CD4-positive, alpha-beta T cell treated with Interleukin-4 for 4 hours (primary cell): ENCODE data around the gene SMIM35.

Experiments
- DNase-seq: peaks from one replicate; pipeline ENCODE4 v3.0.0-alpha.2; 2020

The SMIM35 gene

DNA sequence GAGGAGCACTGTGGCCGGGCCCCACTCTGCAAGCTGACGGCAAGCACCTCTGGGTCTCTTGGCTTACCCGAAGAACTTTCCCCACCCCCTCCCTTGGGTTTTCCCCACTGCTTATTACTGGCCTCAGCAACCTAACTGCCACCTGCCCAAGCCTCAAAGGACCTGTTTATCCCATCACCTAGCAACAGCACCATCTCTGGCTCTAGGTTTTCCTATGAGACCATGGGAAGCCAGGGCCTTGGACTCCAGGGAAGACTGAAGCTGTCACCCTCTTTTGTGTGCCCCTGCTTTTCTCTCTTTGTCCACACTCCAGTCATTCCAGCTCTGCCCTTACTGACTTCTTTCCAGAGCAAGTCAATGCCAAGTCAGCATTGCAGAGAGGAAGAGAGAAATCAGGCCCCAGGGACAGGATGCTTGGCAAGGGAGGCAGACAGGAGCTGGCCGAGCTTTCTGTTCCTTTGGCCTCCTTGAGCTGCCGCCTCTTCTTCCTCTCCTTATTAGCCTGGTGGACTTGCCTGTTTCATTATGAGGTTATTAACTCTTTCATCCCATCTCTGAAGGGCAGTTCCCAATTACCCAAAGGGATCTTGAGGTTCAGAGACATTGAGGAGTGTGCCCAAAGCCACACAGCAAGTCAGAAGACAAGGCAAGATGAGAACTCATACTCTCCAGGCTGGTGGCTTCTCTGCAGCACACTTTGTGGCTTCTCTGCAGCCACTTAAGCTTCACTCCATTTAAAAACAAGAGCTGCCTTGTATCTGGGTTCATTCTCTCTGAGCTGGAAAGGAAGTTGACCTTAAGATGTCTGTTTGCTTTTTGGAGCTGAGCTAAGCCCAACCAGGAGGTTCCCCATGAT lies at the start of gene SMIM35:
Gene SMIM35 (minus strand): TSS at position 51 of the 856 bp plus-strand sequence. CDS start 206 bp downstream, outside the sequence.
- DNase-seq: no peak

DNA sequence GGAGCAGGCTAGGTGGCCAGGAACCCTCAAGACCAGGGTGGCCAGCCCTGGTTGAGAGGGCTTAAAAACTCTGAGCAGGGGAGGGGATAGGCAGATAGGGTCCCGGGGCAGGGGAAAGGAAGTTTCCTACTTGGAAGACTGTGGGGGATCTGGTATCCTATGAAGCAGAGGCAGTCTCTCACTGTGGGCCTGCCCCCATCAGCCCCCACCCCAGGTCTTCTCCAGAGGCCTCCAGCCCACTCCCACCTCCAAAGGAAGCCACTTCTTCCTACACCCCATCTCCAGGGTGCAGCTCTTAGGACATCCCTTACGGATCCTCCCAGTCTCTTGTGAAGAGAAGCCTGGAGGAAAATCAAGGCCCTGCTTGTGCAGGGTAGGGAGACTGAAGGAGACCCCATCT lies 49.6 kb upstream of the SMIM35 start:
- no peak for DNase-seq

DNA sequence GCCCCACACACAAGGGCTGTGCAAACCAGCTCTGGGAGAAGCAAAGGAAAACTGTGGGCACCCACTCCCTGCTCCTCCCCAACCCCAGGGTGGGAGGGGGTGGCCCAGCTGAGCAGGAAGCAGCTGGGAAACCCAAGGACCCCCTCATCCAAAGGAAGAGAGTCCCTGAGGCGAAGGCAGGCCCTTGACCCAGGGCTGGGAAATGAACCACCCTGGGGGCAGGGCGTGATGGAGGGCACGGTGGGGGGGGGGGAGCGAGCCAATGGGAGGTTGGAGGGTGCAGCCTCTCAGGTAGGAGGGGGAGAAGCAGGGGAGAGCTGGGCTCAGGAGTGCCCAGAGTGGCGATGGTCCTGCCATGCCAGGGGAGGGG lies 49.0 kb upstream of the SMIM35 start:
- DNase-seq: no peak

DNA sequence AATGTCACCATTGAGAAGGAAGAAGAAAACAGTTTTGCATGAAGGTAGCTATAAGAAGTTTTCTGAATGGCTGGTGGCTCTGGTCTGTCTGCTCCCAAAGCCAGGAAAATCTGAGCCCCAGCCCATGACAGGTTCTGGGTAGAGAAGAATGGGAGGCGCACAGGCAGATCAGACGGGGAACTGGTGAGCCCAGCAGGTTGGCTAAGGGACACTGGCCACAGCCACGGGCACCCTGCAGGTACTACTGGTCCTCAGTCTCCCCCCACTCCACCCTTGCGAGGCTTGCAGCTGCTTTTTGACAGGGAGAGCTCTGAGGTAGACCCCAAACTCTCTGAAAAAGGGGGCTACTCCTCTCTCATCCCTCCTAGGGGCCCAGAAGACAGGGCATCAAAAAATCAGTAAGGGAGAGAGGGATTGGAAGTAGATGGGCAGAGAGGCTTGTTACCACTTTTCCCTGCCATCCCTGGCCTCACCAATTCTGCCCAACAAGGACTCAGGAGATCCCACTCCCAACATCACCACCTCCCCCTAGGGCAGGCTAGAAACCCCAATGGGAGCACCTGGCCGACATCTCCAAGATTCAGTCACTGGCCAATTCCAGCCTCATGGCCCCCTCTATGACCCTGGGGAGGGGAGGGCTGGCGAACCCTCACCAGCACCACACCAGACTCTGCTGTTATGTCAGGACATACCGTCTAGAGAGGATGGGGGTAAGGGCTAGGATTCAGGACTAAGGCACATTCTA lies 48.5 kb upstream of the SMIM35 start:
- DNase-seq: no peak

DNA sequence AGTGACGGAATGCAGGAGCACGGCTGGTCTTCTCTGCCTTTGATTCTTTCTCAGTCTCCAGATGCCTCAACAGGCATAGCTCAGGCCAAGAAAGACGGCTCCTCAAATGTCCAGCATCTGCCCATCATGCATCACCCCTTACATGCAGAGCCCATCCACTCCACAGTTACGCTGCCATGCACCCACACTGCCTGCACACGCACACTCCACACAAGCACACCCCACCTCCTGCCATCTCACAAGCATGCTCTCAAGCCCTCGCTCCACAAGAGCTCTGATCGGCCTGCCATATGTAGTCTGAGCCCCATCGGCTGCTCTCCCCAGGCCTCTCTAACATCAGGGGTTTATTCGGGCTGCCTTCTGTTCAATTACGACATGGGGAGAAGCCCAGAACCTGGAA lies 47.1 kb upstream of the SMIM35 start:
- DNase-seq: no peak

DNA sequence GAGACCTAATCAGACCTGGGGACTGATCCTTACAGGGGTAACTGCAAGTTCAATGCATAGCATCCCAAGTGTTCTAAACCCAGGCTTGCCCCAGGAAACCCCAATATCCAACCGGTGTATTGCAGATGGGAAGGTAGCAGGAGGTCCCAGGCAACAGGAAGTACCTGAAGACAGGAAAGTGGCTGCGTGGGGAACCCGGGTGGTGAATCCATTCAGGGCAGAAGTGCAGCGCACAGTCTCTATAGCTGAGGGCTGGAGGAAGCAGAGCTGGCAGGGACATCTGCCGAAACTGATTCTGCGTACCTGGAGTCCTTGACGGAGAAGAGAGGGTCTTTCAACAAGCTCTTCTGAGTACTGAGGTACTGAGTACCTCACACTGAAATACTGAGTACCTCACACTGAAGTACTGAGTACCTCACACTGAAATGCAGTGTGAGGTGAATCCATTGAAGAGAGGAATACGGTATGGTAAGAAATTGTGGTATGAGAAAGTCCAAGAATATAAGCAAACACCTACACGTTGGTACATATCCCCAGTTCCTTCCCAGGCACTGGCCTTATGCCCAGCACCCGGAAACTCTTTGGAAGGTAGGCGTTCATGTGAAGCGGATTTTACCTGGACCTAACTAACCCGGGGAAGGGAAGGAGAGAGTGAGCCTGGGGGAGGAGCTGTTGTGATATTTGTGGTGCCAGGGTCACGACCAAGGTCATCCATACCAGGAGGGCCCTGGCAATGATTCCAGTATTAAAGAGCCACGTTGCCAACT lies 45.8 kb upstream of the SMIM35 start:
- DNase-seq: no peak

DNA sequence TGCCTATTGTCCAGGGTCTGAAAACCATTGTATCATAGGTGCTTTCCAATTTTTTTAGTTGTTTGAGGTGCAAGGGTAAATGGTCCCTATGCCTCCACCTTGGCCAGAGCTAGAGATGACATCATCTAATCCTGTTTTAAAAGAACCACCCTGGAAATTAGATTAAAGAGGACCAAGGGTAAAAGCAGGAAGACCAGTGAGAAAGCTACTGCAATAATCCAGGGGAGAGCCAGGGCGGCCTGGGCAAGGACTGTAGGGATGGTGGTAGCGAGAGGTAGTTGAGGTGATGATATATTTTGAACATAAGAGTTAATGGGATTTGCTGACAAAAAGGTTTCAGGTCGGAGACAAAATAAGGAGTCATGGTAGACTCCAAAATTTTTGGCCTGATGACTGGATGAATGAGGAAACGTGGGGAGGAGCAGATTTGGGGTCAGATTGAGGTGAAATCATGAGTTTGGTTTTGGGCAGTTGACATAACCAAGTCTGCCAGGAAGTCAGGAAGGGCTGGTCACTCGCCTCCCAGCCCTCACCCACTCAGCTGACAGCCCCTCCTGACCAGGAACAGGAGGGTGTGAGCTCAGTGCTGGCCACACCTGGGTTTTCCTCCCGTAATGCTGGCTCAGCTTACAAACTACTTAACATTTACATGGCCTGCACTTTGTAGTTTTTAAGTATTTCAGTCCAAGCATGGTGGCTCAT lies 42.9 kb upstream of the SMIM35 start:
- DNase-seq: no peak

DNA sequence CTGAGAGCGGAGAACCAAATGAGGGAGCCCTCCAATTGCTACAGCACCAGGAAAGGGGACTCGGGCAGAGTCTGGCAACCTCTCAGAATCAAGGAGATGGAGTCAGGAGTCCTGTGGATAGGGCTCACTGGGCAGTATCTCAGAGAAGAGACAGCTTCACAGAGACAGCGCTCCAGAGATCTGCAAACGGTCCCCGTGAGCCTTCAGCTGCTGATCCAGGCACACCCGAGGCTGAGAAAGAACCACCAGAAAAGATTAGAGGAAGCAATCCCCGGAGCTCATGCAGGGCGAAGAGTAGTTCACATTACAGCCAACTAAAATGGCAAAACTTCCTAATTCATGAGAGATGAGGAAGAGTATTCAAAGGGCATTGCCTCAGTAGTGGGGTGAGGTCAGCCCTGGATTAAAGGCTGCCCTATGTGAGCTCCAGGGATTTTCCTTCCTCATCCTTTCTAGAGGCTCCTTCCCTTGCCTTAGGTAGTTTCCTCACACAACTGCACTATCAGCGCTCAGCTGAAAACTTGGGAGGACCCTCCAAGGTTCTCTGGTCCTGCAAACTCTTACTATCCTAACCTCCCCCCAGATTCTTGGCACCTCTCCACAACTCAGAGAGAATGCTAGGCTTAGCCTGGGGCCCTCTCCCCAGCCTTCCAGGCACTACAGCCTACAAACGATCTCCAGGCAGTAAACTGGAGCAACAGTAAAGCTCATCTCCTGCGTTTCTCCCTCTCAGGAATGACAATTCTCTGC lies 42.1 kb upstream of the SMIM35 start:
- DNase-seq: no peak

DNA sequence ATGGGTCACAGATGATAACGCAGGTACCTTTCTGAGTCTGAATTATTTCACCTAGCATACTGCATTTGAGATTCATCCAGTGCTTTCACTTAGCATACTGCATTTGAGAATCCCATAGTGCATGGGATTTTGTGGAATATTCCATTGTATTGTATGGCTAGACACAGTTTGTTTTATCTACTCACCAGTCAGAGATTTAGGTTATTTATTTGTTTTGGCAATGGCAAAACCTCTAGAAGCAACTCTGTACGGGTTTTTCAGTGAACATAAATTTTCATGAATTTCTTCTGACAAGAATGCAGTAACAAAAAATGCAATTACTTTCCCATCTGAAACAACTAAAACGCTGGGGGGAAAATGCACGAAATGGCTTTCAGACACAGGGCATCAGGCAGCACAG lies 41.5 kb upstream of the SMIM35 start:
- DNase-seq: no peak

DNA sequence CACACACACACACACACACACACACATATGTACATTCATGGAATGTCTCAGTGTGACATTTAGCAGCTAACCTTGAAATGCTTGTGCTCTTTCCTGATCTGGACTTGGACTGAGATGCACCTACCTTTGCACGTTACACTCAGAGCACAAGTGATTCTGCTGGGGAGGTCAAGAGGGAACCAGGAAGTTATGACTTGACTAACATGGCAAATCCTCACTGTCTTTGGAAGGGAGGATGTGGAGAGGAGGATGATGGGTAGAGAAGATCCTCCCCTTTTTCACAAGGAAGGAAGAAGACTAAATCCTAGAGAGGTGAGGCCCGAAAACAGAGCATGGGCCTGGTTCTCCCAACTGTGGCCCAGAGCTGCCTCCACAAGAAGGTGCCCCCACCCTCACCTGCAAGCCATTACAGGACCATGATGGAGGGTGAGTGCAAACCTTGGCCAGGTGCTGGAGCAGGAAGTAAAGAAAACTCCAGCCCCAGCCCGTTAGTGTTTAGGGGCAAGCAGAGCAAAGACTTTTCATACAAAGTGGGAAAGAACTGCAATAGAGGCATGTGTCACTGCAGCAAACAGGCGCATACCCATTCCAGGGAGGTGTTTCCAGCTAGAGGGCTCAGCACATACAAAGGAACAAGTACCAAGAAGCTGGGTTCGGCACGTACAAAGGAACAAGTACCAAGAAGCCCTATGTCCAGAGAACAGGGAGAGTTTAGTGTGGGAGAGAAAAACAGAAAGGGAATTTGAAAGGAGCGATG lies 39.5 kb upstream of the SMIM35 start:
- DNase-seq: no peak

DNA sequence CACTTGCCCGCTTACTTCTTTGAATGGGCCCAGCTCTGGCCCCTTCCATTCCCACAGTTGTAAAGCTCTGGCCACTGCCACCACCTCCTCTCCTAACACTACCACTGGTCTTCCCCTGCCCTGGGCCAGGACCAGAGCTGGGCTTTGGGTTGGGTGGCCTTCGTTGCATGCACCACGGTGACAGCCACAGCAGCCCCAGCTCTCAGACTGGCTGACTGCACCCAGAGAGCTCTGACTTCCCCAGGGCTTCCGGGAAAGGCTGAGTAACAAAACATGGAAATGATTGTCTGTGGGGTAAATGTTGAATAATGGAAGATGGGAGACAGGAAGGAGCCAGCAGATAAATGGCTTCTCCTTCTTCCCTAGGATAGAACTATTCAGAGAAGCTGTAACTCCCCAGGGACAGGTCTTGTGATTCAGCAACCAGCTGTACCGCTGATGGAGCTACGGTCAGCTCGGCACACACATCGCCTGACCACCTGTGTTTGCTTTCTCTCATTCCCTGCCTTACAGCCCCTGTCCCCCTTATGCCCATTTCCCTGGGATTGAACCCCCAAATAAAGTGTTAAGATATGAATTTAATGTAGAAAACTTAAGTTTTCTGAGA lies 38.3 kb upstream of the SMIM35 start:
- no peak for DNase-seq

DNA sequence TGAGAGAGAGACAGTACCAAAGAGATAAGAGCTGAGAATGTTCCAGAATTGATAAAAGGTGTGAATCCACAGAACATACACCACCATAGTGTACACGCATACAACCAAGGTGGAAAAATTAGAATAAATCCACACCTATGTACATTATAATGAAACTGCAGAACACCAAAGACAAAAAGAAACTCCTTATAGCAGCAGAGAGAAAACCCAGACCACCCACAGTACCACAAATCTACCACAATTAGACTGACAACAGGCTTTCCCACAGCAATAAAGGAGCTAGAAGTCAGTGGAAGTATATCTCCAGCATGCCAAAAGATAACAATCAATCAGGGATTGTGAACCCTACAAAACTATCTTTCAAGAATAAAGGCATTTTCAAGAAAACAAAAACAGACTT lies 34.0 kb upstream of the SMIM35 start:
- DNase-seq: no peak

DNA sequence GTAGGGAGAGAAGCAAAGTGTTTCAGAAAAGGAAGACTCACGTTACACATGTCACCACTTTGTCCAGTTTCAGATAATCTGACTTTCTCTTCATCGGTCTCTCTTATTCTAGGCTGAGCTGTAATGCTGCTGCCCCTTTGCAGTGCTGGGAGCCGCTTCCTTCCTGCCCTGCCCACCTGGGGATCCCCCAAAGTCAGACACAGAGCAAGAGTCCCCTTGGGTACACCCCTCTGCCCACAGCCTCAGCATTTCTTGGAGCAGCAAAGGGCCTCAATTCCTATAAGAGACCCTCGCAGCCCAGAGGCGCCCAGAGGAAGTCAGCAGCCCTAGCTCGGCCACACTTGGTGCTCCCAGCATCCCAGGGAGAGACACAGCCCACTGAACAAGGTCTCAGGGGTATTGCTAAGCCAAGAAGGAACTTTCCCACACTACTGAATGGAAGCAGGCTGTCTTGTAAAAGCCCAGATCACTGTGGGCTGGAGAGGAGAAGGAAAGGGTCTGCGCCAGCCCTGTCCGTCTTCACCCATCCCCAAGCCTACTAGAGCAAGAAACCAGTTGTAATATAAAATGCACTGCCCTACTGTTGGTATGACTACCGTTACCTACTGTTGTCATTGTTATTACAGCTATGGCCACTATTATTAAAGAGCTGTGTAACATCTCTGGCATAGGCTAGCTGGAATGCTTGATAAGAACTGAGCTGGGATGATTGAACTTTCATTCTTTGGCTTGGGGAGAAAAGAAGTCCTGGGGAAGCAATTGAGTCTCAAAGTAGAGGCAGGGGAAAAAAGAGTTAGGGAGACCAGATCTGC lies 31.2 kb upstream of the SMIM35 start:
- DNase-seq: no peak

DNA sequence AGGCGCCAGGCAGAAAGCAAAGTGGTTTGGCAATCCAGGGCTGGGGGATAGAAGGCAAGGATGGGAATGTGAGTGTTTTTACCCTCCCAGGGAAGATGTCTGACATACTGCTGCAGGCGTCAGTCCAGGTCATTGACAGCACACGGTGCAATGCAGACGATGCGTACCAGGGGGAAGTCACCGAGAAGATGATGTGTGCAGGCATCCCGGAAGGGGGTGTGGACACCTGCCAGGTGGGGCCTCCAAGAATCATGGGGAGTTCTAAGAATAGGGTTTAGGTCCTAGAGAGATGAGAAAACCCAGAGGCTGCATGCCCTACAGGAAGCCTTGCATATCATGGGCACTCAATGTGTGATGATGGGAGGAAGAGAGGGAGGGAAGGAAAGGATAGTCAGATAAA lies 28.3 kb upstream of the SMIM35 start:
- DNase-seq: no peak

DNA sequence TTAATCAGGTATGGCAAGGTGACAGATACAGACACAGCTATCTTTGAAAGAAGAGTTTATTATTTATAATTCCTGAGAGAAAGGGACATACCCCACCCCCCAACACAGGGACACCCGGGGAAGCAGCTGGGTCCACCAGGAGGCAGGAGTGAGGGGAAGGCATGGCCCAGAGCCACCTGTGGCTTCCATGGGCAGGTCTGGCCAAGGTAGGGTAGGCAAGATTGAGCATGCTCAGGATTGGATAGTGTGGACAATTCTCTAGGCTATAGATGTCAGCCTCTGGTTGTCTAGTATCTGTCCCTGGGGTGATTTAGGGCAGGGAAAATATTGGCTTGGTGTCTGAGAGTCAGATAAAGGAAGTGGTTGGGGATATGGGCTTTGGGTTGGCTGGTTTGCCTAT lies 27.5 kb upstream of the SMIM35 start:
- no peak for DNase-seq

DNA sequence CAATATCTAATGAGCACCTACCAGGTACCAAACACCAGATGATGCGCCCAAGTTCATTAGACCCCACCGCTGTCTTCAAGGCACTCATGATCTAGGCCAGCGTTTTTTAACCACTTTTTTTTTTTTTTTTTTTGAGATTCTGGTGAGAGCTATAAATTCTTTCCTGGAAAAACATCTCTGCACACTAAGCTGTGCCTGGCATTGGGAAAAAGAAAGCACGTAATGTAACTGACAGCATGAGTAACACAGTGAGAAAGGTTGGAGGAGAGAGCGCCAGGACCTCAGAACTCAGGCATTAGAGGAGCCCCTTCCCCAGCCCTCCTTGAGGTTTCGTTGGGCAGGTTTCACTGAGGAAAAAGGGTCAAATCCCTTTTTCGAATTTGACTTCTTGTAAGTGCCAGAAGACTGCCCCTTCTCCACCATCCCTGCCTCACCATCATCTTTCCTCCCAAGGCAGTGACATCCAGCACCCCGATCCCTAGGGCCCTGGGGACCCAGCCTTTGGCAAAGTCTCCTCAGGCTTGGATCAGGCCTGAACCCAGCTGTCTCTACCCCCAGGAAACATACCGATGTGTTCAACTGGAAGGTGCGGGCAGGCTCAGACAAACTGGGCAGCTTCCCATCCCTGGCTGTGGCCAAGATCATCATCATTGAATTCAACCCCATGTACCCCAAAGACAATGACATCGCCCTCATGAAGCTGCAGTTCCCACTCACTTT lies 26.1 kb upstream of the SMIM35 start:
- DNase-seq: no peak

DNA sequence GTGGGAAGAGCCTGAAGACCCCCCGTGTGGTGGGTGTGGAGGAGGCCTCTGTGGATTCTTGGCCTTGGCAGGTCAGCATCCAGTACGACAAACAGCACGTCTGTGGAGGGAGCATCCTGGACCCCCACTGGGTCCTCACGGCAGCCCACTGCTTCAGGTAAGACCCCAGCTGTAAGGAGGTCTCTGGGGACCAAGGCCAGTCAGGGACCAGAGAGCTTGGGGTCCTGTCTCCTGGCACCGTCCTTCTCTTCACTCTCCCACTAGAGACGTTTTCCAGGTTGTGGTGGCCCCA lies 24.9 kb upstream of the SMIM35 start:
- DNase-seq: no peak

DNA sequence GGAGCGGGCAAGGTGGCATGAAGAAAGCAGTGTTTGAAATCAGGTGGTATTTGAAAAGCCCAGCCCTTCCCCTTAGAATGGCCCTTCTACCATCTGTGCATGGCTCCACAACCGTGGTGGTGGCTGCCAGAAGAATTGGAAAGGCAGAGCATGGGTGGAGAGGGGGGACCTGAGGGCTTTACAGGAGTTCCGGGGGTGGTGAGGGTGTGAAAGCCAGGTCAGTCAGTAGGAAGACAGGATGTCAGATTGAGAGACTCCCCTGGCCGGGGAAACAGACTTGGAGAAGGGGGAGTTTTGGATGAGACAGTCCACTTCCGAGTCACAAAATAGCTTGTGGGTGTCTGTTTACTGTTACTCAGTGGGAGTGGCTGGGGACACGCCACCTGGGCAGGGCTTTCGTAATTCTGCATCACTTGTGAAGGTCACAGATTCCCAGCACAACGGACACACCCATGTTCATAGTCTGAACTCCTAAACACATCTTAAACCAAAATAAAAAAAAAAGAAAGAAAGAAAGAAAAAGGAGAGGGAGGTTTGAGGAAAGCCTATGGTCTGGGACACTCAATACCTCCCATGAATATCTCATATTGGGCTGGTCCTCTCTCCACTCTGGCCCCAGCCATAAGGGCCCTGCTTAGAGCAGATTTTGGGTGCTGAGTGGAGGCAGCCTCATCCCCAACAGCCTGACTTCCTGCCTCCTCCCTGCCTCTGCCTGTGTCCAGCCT lies 24.4 kb upstream of the SMIM35 start:
- DNase-seq: no peak

DNA sequence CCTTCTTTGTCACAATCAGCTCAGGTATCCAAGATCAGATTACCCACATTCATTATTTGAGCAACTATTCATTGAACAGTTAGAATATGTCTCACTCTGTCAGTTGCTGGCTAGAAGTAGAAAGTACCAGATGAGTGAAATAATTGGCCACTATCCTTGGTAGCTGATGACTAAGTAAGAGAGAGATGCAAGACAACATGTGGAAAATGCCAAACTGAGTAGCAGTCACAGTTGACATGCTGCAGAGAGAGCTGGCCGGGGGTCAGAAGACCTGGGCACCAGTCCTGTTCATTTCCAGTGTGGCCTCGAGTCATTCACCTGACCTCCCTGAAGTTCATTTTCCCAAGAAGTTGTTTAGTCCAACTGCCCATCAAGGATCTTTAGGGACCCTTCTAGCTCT lies 22.5 kb upstream of the SMIM35 start:
- no peak for DNase-seq
